ENCODE data around the gene CLMP.

CLMP gene

GRCh38 chr11:123194337-123195187, 486 bp downstream of the CLMP start:
- peak overlapping the region; percentile 65 for H3K4me3 ChIP-seq
- peak overlapping the region; percentile 94 for H3K4me2 ChIP-seq
- no peaks in the 10 kb centered on the region for H3K9me3 ChIP-seq
- no peak for TF ChIP-seq Cebpa-rat (IDR thresholded peaks at IDR 0.05)
- no peak overlapping the region; the same call in 1 of the 2 replicates for H3K9ac ChIP-seq
- no peaks in the 10 kb centered on the region for H3K36me3 ChIP-seq
- H3K27ac ChIP-seq = no peak overlapping the region
- H4K20me1 ChIP-seq = peaks cover 27% of the 10 kb centered on the region
- peaks cover 76% of the 10 kb centered on the region for H3K27me3 ChIP-seq
- H3K4me1 ChIP-seq = peaks cover 18% of the 10 kb centered on the region

DNA sequence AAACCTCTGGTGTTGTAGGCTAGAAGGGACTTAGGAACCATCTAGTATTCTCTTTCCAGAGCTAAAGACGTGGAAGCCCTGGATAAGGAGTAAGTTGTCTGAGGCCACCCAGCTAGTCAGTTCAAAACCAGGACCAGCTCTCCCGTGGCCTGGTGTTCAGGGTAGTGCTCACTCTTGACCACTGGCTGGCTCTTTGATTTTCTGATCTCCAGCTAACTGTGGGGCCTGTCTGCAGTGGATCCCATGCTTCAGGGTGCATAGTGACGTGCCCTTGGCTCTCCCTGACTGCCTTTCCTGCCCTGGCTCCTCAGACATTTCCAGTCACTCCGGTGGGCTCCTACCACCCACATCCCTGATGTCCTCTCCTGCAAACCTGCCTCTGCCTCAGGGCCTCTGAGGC, 1.3 kb downstream of the CLMP start:
- H4K20me1 ChIP-seq = peaks cover 27% of the 10 kb centered on the region
- H3K4me1 ChIP-seq = peaks cover 18% of the 10 kb centered on the region
- H3K27me3 ChIP-seq = peaks cover 75% of the 10 kb centered on the region
- no peaks in the 10 kb centered on the region for H3K36me3 ChIP-seq
- TF ChIP-seq Cebpa-rat (IDR thresholded peaks at IDR 0.05) = no peak
- H3K9me3 ChIP-seq = no peaks in the 10 kb centered on the region
- no peak overlapping the region for H3K27ac ChIP-seq
- H3K4me3 ChIP-seq = no peak overlapping the region
- no peak overlapping the region for H3K4me2 ChIP-seq
- no peak overlapping the region for H3K9ac ChIP-seq

GRCh38 chr11:123191939-123192338, 3.1 kb downstream of the CLMP start:
- Histone ChIP-seq H3K4me2 (no peak overlapping the region), H3K9ac (no peak overlapping the region), H3K27me3 (peaks cover 70% of the 10 kb centered on the region), H3K9me3 (no peaks in the 10 kb centered on the region), H4K20me1 (peaks cover 27% of the 10 kb centered on the region), H3K27ac (no peak overlapping the region), H3K4me3 (no peak overlapping the region), H3K36me3 (no peaks in the 10 kb centered on the region), H3K4me1 (peaks cover 18% of the 10 kb centered on the region)
- no peak for TF ChIP-seq Cebpa-rat (IDR thresholded peaks at IDR 0.05)

GRCh38 chr11:123190518-123190917, 4.5 kb downstream of the CLMP start:
- TF ChIP-seq Cebpa-rat (IDR thresholded peaks at IDR 0.05) = no peak
- no peak overlapping the region for H3K9ac ChIP-seq
- no peaks in the 10 kb centered on the region for H3K9me3 ChIP-seq
- H3K27me3 ChIP-seq = peaks cover 56% of the 10 kb centered on the region
- no peak overlapping the region for H3K4me2 ChIP-seq
- no peak overlapping the region for H3K4me3 ChIP-seq
- H3K27ac ChIP-seq = no peak overlapping the region
- H4K20me1 ChIP-seq = peaks cover 17% of the 10 kb centered on the region
- H3K4me1 ChIP-seq = peaks cover 12% of the 10 kb centered on the region
- H3K36me3 ChIP-seq = no peaks in the 10 kb centered on the region

DNA sequence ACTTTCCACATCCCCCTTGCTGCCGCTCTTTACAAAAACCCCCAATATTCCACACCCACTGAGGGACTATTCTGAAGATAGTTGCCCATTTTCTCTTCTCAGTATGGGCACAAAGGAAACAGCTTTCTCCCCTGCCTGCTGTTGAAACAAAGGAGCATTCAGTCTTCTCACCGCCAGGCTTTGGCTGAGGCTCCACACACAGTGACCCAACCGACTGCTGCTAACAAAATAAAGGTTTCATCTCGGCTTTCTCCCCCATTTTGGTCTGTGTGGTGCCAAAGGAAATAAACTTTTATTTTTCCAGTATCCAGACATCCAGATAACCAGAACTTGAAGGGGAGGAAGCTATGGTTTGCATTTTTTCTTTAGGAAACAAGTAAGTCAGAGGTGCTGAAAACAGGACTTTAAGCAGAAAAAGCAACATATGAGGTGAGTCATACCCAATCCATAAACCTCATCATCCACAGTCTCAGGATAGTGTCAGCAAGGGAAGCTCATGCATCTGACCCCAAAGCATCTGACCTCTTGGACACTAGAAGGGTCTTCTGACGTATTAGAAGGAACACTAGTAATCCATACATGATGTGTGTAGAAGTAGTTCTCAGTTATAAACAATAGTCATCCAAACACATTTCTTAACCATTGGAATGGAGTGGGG, 6.4 kb downstream of the CLMP start:
- Histone ChIP-seq H3K9ac (no peak overlapping the region), H3K27me3 (peaks cover 37% of the 10 kb centered on the region), H3K9me3 (no peaks in the 10 kb centered on the region), H3K27ac (no peak overlapping the region), H3K36me3 (no peaks in the 10 kb centered on the region), H3K4me3 (no peak overlapping the region), H3K4me2 (no peak overlapping the region), H3K4me1 (peaks cover 8% of the 10 kb centered on the region), H4K20me1 (peaks cover under 1% of the 10 kb centered on the region; the same call in 1 of the 2 replicates)
- TF ChIP-seq Cebpa-rat (IDR thresholded peaks at IDR 0.05) = no peak

GRCh38 chr11:123187665-123188507, 7.2 kb downstream of the CLMP start:
- Histone ChIP-seq H3K9ac (no peak overlapping the region), H3K36me3 (no peaks in the 10 kb centered on the region), H4K20me1 (no peaks in the 10 kb centered on the region), H3K27ac (no peak overlapping the region), H3K27me3 (peaks cover 30% of the 10 kb centered on the region), H3K9me3 (no peaks in the 10 kb centered on the region), H3K4me2 (no peak overlapping the region), H3K4me3 (no peak overlapping the region), H3K4me1 (peaks cover 8% of the 10 kb centered on the region)
- TF ChIP-seq Cebpa-rat (IDR thresholded peaks at IDR 0.05) = no peak

DNA sequence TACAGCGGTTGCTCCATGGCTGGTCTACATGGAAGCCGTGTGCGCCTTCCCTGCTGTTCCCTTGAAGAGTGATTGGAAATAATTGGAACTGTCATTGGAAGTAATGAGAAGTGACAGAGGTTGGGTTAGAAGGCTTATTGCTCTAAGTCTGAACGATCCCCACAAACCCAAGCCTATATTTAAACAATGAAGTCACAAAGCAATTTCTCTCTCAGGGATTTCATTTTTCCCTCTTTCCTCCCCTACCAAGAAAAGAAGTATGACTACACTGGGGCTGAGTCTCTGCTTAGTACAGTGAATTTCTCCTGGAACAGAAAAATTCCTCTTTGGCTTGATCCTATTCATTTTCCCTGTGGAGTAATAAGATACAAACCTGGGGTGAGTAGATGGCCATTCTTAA, 7.8 kb downstream of the CLMP start:
- TF ChIP-seq Cebpa-rat (IDR thresholded peaks at IDR 0.05) = no peak
- no peak overlapping the region for H3K27ac ChIP-seq
- H4K20me1 ChIP-seq = no peaks in the 10 kb centered on the region
- H3K4me2 ChIP-seq = no peak overlapping the region
- peaks cover 23% of the 10 kb centered on the region for H3K27me3 ChIP-seq
- no peak overlapping the region for H3K4me3 ChIP-seq
- H3K9me3 ChIP-seq = no peaks in the 10 kb centered on the region
- H3K4me1 ChIP-seq = peaks cover 8% of the 10 kb centered on the region
- no peaks in the 10 kb centered on the region for H3K36me3 ChIP-seq
- no peak overlapping the region for H3K9ac ChIP-seq

DNA sequence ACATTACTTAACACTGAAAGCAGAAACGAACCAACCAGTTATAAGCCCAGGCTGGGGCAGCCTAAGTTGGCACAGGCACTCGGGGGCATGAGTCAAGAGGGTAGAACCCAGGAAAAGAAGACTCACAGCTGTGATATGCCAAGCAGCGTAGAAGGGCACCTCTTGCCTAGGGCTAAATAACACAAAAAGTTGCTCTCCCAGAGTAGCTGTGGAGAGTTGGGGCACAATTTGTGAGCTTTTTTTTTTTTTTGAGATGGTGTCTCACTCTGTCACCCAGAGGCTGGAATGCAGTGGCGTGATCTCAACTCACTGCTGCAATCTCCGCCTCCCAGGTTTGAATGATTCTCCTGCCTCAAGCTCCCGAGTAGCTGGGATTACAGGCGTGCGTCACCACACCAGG, 8.8 kb downstream of the CLMP start:
- Histone ChIP-seq H3K9ac (no peak overlapping the region), H3K27me3 (peaks cover 17% of the 10 kb centered on the region), H3K36me3 (no peaks in the 10 kb centered on the region), H4K20me1 (no peaks in the 10 kb centered on the region), H3K9me3 (no peaks in the 10 kb centered on the region), H3K4me1 (peaks cover 8% of the 10 kb centered on the region), H3K4me3 (no peak overlapping the region), H3K4me2 (no peak overlapping the region), H3K27ac (no peak overlapping the region)
- TF ChIP-seq Cebpa-rat (IDR thresholded peaks at IDR 0.05) = no peak

- Histone ChIP-seq H3K9me3 (no peaks in the 10 kb centered on the region), H3K9ac (no peak overlapping the region), H3K27me3 (peaks cover 15% of the 10 kb centered on the region), H3K4me1 (peaks cover 8% of the 10 kb centered on the region), H3K27ac (no peak overlapping the region), H4K20me1 (no peaks in the 10 kb centered on the region), H3K4me2 (peak overlapping the region; percentile 44), H3K4me3 (no peak overlapping the region), H3K36me3 (no peaks in the 10 kb centered on the region)
- no peak for TF ChIP-seq Cebpa-rat (IDR thresholded peaks at IDR 0.05)
Observed at GRCh38 chr11:123185326-123185725, 9.7 kb downstream of the CLMP start.

All from BLaER1 (cell line).